PFSK-1 (cell line): ENCODE data around the gene NOXA1.

ENCODE experiments used
- REST ChIP-seq, 2 experiments: IDR thresholded peaks; 2 replicates each; pipeline versions ENCODE4 v1.6.1 to v1.8.0; 2011 to 2012; ENCODE audit warnings: low read depth in 2 of 2, low read length in 2 of 2, control low read depth in 1 of 2, inconsistent platforms in 1 of 2, mild to moderate bottlenecking in 1 of 2, moderate library complexity in 1 of 2; ENCODE audit not compliant: insufficient read depth in 1 of 2
- SIN3A ChIP-seq: IDR thresholded peaks from 2 replicates; pipeline ENCODE4 v1.6.1; 2012; ENCODE audit warnings: mild to moderate bottlenecking, low read length, moderate library complexity, borderline replicate concordance; ENCODE audit not compliant: insufficient read depth

- TF ChIP-seq REST (IDR thresholded peaks at IDR 0.05; ENCODE audit: insufficient read depth in 1 of 2, low read depth in 2 of 2, low read length in 2 of 2) (no peak), SIN3A (no peak)
Measured at GRCh38 chr9:137460363-137461315, 37.4 kb downstream of the NOXA1 start.
